SU-DHL-6 (cell line): ENCODE data around the gene TBX2.

ENCODE experiments used
- H2AFZ ChIP-seq: fragments of 200-600 bp; sonication (generic); 2 replicates; pipeline ENCODE4 v1.6.1; 2014; ENCODE audit warnings: low read depth, mild to moderate bottlenecking, moderate library complexity, mixed read lengths, antibody characterized with exemption, low read length; ENCODE audit not compliant: severe bottlenecking
- H3F3A ChIP-seq: fragments of 200-600 bp; shearing (Covaris generic); 2 replicates; pipeline ENCODE4 v1.6.0; 2016; ENCODE audit warnings: antibody characterized with exemption, mild to moderate bottlenecking; ENCODE audit not compliant: insufficient read depth
- H3K27ac ChIP-seq: fragments of 200-600 bp; sonication (generic); 2 replicates; pipeline ENCODE4 v1.5.1; 2016; ENCODE audit warnings: low read depth, mild to moderate bottlenecking, low read length, moderate library complexity, mixed read lengths
- H3K27me3 ChIP-seq: fragments of 200-600 bp; sonication (generic), shearing (Covaris generic); 2 replicates; pipeline ENCODE4 v1.6.0; 2014; ENCODE audit warnings: mild to moderate bottlenecking, low read length
- H3K36me3 ChIP-seq: fragments of 200-600 bp; sonication (generic); 2 replicates; pipeline ENCODE4 v1.6.1; 2014; ENCODE audit warnings: mild to moderate bottlenecking, low read length, mixed read lengths
- H3K4me2 ChIP-seq: fragments of 300-600, 200-600 bp; shearing (Covaris generic), sonication (generic); 2 replicates; pipeline ENCODE4 v1.6.0; 2014; ENCODE audit warnings: low read length, low read depth, mild to moderate bottlenecking; ENCODE audit not compliant: poor library complexity, severe bottlenecking
- H3K4me3 ChIP-seq: fragments of 200-600 bp; sonication (generic); 2 replicates; pipeline ENCODE4 v1.5.1; 2014; ENCODE audit warnings: antibody characterized with exemption, low read length, mild to moderate bottlenecking, mixed read lengths; ENCODE audit not compliant: insufficient read depth, poor library complexity, severe bottlenecking
- H3K79me2 ChIP-seq: fragments of 200-600 bp; sonication (generic); 2 replicates; pipeline ENCODE4 v1.6.1; 2014; ENCODE audit warnings: mild to moderate bottlenecking, low read length, moderate library complexity; ENCODE audit not compliant: insufficient read depth
- H3K9ac ChIP-seq: fragments of 200-600 bp; sonication (generic); 2 replicates; pipeline ENCODE4 v1.7.0; 2014; ENCODE audit warnings: mild to moderate bottlenecking, low read length
- H3K9me2 ChIP-seq: fragments of 200-600 bp; sonication (generic); replicated peaks from 2 replicates; pipeline ENCODE4 v1.6.1; 2014; ENCODE audit warnings: low read length; ENCODE audit not compliant: insufficient read depth
- H3K9me3 ChIP-seq: fragments of 200-600 bp; sonication (generic); 2 replicates; pipeline ENCODE4 v1.6.1; 2014; ENCODE audit warnings: low read length, mixed read lengths; ENCODE audit not compliant: insufficient read depth
- H4K20me1 ChIP-seq: fragments of 200-600 bp; sonication (generic); 2 replicates; pipeline ENCODE4 v1.6.1; 2014; ENCODE audit warnings: low read depth, mild to moderate bottlenecking, antibody characterized with exemption, low read length, moderate library complexity, mixed read lengths
- CTCF ChIP-seq: fragments of 200-600 bp; sonication (generic); IDR thresholded peaks from one replicate; pipeline ENCODE4 v1.5.1; 2017; ENCODE audit warnings: antibody characterized with exemption, mild to moderate bottlenecking, low read length, moderate library complexity; ENCODE audit not compliant: insufficient read depth, poor library complexity, severe bottlenecking
- EZH2phosphoT487 ChIP-seq: fragments of 200-600 bp; sonication (generic), shearing (Covaris generic); conservative IDR thresholded peaks from 2 replicates; pipeline ENCODE4 v1.6.1; 2018; ENCODE audit warnings: mild to moderate bottlenecking, antibody characterized with exemption, low read length, moderate library complexity, mixed read lengths

TBX2 gene

GRCh38 chr17:61399131-61400065, at the start of gene TBX2:
TBX2 (plus strand) TSS chr17:61399843; CDS start chr17:61400177, 334 bp downstream.
- Histone ChIP-seq H3K27me3 (no peaks in the 10 kb centered on the region), H4K20me1 (no peaks in the 10 kb centered on the region), H3F3A (no peaks in the 10 kb centered on the region), H3K9me2 (no peaks in the 10 kb centered on the region), H3K9ac (no peak within 1 kb of the TSS), H3K79me2 (no peaks in the 10 kb centered on the region), H3K4me3 (no peak within 1 kb of the TSS), H3K27ac (no peak within 1 kb of the TSS), H3K4me2 (peak within 1 kb of the TSS; percentile 3), H2AFZ (no peak within 1 kb of the TSS), H3K36me3 (no peaks in the 10 kb centered on the region), H3K9me3 (no peaks in the 10 kb centered on the region)
- TF ChIP-seq EZH2phosphoT487 (no peak), CTCF (no peak)

- Histone ChIP-seq H3K9me2 (no peaks in the 10 kb centered on the region), H3K79me2 (no peaks in the 10 kb centered on the region), H3K27me3 (no peaks in the 10 kb centered on the region), H4K20me1 (no peaks in the 10 kb centered on the region), H3K9me3 (no peaks in the 10 kb centered on the region), H3K4me3 (no peak overlapping the region), H3F3A (no peaks in the 10 kb centered on the region), H3K36me3 (no peaks in the 10 kb centered on the region), H3K9ac (no peak overlapping the region), H3K4me2 (no peak overlapping the region), H3K27ac (no peak overlapping the region), H2AFZ (no peak overlapping the region)
- TF ChIP-seq CTCF (no peak), EZH2phosphoT487 (no peak)
Measured at GRCh38 chr17:61351745-61352407, 47.8 kb upstream of the TBX2 start.

GRCh38 chr17:61352408-61352770, 47.3 kb upstream of the TBX2 start:
- Histone ChIP-seq H3K27me3 (no peaks in the 10 kb centered on the region), H3K27ac (no peak overlapping the region), H3K9ac (no peak overlapping the region), H3K4me2 (no peak overlapping the region), H3K9me3 (no peaks in the 10 kb centered on the region), H3K36me3 (no peaks in the 10 kb centered on the region), H3K79me2 (no peaks in the 10 kb centered on the region), H4K20me1 (no peaks in the 10 kb centered on the region), H3K9me2 (no peaks in the 10 kb centered on the region), H2AFZ (no peak overlapping the region), H3K4me3 (no peak overlapping the region), H3F3A (no peaks in the 10 kb centered on the region)
- TF ChIP-seq CTCF (no peak), EZH2phosphoT487 (no peak)
